ENCODE data around the gene NOD2.
A peak's percentile ranks its signal among the peaks of the same experiment; 100 is the strongest.

NOD2 gene

DNA sequence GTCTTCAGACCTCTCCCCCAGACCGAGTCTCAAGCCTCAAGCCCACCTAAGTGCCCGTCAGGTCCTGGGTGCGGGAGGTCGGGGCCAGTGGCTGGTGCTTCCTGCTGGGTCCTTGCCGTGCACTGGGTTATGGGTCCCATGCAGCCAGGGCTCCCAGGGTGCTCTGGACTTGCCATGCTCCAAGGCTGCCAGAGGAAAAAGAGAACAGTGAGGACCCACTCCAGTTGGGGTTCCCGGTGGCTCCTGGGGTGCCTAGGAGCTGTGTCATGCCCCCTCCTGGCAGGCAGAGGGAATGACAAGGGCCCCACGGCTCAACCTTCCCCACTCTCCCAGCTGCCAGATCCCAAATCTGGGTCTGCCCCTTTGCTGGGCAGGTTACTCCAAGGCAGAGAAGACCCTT, 16.1 kb upstream of the NOD2 start:
- no peak overlapping the region for H3K4me3 ChIP-seq (replicated peaks; ENCODE audit: low read depth, low read length)
- TF ChIP-seq, protein P1, sequence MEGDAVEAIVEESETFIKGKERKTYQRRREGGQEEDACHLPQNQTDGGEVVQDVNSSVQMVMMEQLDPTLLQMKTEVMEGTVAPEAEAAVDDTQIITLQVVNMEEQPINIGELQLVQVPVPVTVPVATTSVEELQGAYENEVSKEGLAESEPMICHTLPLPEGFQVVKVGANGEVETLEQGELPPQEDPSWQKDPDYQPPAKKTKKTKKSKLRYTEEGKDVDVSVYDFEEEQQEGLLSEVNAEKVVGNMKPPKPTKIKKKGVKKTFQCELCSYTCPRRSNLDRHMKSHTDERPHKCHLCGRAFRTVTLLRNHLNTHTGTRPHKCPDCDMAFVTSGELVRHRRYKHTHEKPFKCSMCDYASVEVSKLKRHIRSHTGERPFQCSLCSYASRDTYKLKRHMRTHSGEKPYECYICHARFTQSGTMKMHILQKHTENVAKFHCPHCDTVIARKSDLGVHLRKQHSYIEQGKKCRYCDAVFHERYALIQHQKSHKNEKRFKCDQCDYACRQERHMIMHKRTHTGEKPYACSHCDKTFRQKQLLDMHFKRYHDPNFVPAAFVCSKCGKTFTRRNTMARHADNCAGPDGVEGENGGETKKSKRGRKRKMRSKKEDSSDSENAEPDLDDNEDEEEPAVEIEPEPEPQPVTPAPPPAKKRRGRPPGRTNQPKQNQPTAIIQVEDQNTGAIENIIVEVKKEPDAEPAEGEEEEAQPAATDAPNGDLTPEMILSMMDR (IDR thresholded peaks at IDR 0.05; ENCODE audit: low read depth, low read length, missing control alignments): peak; percentile 46
- no peak for DNase-seq (ENCODE audit: extremely low read depth, low read depth)

DNA sequence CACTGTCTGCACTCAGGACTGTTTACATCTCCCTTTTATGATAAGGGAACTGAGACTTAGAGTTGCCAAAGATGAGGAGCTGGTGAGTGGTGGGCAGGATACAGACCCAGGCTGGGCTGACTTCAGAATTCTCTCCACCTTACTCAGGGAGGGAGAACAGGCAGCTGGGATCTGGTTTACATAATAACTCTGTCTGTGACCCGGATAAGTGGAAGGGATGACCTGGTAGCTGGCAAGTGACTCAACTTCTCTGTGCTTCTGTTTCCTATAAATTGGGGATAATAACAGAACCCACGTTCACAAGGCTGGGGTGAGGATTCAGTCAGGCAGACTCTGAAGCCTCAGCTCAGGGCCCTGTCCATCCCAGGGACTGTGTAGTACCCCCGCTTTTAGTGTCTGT, 14.9 kb upstream of the NOD2 start:
- H3K4me3 ChIP-seq (replicated peaks; ENCODE audit: low read depth, low read length): no peak overlapping the region
- DNase-seq (ENCODE audit: extremely low read depth, low read depth): no peak
- TF ChIP-seq, protein P1 (IDR thresholded peaks at IDR 0.05; ENCODE audit: low read depth, low read length, missing control alignments): no peak

DNA sequence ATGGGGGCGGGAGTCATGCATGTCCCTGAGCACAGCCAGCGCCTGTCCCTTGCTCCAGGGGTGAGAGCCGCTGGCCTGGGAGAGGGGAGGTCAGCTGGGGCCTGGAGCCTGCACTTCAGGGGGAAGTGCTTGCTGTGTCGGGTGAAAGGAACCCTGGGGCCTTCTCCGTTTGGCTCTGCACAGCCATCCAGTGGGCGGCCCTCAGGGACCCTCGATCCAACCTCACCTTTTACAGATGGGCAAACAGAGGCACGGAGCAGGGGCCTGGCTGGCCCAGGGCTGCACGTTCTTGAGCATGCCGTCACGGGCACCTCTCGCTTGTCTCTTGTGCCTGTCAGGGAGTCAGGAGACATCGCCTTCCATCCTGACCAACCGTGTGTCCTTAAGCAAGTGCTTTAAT, 14.1 kb upstream of the NOD2 start:
- no peak overlapping the region for H3K4me3 ChIP-seq (replicated peaks; ENCODE audit: low read depth, low read length)
- TF ChIP-seq, protein P1 (IDR thresholded peaks at IDR 0.05; ENCODE audit: low read depth, low read length, missing control alignments): no peak
- DNase-seq (ENCODE audit: extremely low read depth, low read depth): no peak

DNA sequence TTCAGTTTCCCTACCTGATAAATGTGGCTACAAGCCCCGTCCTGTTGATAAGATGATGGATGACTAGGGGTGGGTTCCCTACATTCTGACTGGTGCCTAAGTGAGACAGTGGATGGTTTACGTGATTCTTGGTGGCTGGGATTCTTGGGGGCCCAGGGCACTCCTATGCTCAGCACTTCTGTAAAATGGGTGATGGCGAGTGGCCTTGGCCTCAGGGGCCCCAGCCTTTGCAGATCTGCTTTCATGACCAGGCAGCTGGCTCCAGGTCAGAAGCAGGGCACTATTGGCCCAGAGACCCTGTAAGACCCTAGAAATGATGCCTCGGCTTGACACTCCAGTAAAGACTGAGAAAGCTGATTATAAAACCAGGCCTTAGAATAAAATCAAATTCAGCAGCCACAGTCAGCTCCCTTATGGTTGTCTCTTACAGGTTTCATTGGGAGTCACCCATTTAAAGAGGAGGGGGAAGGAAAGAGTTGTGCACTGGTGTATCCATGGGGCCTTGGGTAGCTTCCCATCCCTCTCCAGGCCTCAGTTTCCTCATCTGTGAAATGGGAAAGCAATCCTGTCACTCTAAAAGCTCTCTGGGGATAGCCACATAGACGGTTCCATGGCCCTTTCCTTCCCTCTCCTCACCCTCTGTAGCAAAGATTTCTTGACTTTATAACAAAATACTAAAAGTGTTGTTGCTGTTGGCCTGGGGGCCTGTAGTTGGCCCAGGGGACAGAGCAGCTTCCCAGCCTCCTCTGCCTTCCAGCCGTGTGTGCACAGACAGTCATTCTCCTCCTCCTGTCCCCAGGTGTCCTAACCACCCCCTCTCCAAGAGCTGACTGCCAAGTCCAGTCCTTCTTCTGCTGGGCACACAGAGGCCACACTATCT, 13.5 kb upstream of the NOD2 start:
- DNase-seq (ENCODE audit: extremely low read depth, low read depth): no peak
- no peak overlapping the region for H3K4me3 ChIP-seq (replicated peaks; ENCODE audit: low read depth, low read length)
- TF ChIP-seq, protein P1 (IDR thresholded peaks at IDR 0.05; ENCODE audit: low read depth, low read length, missing control alignments): no peak

DNA sequence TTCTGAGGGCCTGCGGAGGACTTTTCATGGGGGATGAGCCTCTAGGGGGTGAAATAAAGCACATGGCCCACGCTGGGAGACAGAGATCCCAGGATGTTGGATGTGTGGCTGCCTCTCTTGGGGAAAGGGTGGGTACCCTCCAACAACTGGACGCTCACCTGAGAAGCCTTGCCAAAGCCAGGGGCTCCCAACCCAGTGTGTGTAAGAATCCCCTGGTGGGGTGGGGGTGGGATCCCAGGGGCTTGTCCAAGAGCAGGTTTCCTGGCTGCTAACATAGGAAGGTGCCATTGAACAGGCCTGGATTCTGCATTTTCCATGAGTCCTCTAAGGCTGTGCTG, 12.9 kb upstream of the NOD2 start:
- DNase-seq (ENCODE audit: extremely low read depth, low read depth): no peak
- H3K4me3 ChIP-seq (replicated peaks; ENCODE audit: low read depth, low read length): no peak overlapping the region
- TF ChIP-seq, protein P1 (IDR thresholded peaks at IDR 0.05; ENCODE audit: low read depth, low read length, missing control alignments): no peak

DNA sequence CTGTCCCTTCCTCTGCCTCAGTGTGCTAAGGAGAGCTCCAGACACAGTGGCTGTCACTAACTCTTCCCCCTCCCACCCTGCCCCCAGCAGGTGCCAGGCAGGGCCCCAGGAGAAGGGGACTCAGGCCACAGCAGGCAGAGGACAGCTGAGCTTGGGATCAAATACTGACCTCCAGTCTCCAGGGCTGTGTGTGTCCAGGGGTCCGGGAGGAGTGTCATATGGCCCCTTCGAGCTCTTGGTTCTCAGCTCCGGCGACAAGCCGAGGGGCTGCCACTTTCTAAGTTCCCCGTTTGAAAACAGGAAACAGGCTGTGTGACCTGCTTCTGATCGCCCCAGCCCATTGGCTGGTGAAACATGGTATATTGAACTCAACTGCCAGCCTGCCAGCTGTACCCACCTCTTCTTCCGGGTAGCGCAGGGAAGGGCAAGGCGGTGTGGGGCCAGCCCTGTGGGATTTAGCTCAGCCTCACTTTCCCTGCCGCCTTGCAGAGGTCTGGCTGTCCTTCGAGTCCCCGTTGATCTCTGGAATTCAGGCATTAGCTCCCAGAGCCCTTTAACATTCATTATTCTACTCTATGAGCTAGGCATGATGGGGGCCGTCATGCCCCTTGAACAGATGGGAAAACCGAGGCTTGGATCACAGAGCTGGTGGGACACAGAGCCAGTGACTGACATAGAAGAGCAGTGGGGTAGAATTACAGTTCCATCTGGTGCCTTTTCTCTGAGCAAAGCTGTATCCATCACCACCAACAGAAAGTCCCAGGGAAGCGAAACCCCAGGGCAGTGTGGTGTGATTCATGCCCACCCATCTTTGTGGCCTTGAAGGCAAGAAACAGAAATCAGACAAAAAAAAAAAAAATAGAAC, 12.2 kb upstream of the NOD2 start, which contains the start of gene SNX20:
Gene SNX20, minus strand, starts transcription at position 292 of the 865 bp plus-strand sequence. CDS start 3,786 bp downstream, outside the sequence.
- no peak for DNase-seq (ENCODE audit: extremely low read depth, low read depth)
- TF ChIP-seq, protein P1 (IDR thresholded peaks at IDR 0.05; ENCODE audit: low read depth, low read length, missing control alignments): no peak

More for the DNA sequence above, 12.2 kb upstream of the NOD2 start, which contains the start of gene SNX20:
- no peak within 1 kb of the TSS for H3K4me3 ChIP-seq (replicated peaks; ENCODE audit: low read depth, low read length)
